Neural progenitor cell (in vitro differentiated cells): ENCODE results near the gene EYA4.

Experiments
- CTCF ChIP-seq: fragments of 200-600 bp; sonication (generic); IDR thresholded peaks from 2 replicates; pipeline ENCODE4 v1.5.1; 2017; ENCODE audit warnings: antibody characterized with exemption, mild to moderate bottlenecking
- EZH2 ChIP-seq: fragments of 200-600 bp; sonication (generic); IDR thresholded peaks from 2 replicates; pipeline ENCODE4 v1.6.1; 2017; ENCODE audit warnings: antibody characterized with exemption, mild to moderate bottlenecking, moderate library complexity

- TF ChIP-seq CTCF = no peak
- no peak for TF ChIP-seq EZH2
Measured at GRCh38 chr6:133528566-133528965, 287.4 kb downstream of the EYA4 start.
